ENCODE measurements around the gene EPHA6.
"Not testable (repeated sequence)": the region's sequence is repeated elsewhere in the genome, so short reads cannot be mapped to it uniquely, and the experiment has no call there.

Gene EPHA6

GRCh38 chr3:97297032-97297431 lies 482.6 kb downstream of the EPHA6 start:
- no peak for DNase-seq

GRCh38 chr3:97301114-97301513 lies 486.7 kb downstream of the EPHA6 start:
- no peak for DNase-seq

GRCh38 chr3:97306226-97306625 lies 491.8 kb downstream of the EPHA6 start:
- no peak for DNase-seq

- DNase-seq = no peak
Measured at GRCh38 chr3:97338375-97338774, 524.0 kb downstream of the EPHA6 start.

GRCh38 chr3:97340940-97341339 lies 526.5 kb downstream of the EPHA6 start:
- DNase-seq = no peak

- DNase-seq = no peak
Measured at GRCh38 chr3:97347780-97348179, 533.4 kb downstream of the EPHA6 start.

GRCh38 chr3:97350971-97351370 lies 536.6 kb downstream of the EPHA6 start:
- DNase-seq = no peak

- DNase-seq = no peak
Measured at GRCh38 chr3:97353176-97353575, 538.8 kb downstream of the EPHA6 start.

- no peak for DNase-seq
Measured at GRCh38 chr3:97359977-97360376, 545.6 kb downstream of the EPHA6 start.

GRCh38 chr3:97360804-97361203 lies 546.4 kb downstream of the EPHA6 start:
- DNase-seq = no peak

- no peak for DNase-seq
Measured at GRCh38 chr3:97384583-97384982, 570.2 kb downstream of the EPHA6 start.

GRCh38 chr3:97388774-97389173 lies 574.4 kb downstream of the EPHA6 start:
- DNase-seq = no peak

- DNase-seq = no peak
Measured at GRCh38 chr3:97389936-97390335, 575.5 kb downstream of the EPHA6 start.

GRCh38 chr3:97391167-97391566 lies 576.8 kb downstream of the EPHA6 start:
- no peak for DNase-seq

GRCh38 chr3:97409612-97410011 lies 595.2 kb downstream of the EPHA6 start:
- no peak for DNase-seq

- no peak for DNase-seq
Measured at GRCh38 chr3:97421565-97421964, 607.2 kb downstream of the EPHA6 start.

- no peak for DNase-seq
Measured at GRCh38 chr3:97425002-97425401, 610.6 kb downstream of the EPHA6 start.

GRCh38 chr3:97430601-97431000 lies 616.2 kb downstream of the EPHA6 start:
- DNase-seq = no peak

GRCh38 chr3:97432914-97433313 lies 618.5 kb downstream of the EPHA6 start:
- no peak for DNase-seq

GRCh38 chr3:97438131-97438530 lies 623.7 kb downstream of the EPHA6 start:
- no peak for DNase-seq

GRCh38 chr3:97439373-97439772 lies 625.0 kb downstream of the EPHA6 start:
- no peak for DNase-seq

- no peak for DNase-seq
Measured at GRCh38 chr3:97464035-97464434, 649.6 kb downstream of the EPHA6 start.

GRCh38 chr3:97470481-97470880 lies 656.1 kb downstream of the EPHA6 start:
- DNase-seq = no peak

GRCh38 chr3:97479740-97480139 lies 665.3 kb downstream of the EPHA6 start:
- DNase-seq = no peak

GRCh38 chr3:97480696-97481289 lies 666.4 kb downstream of the EPHA6 start:
- not testable (repeated sequence) for DNase-seq

- DNase-seq = no peak
Measured at GRCh38 chr3:97481416-97481815, 667.0 kb downstream of the EPHA6 start.

Measured in activated CD4-positive, alpha-beta T cell treated with anti-CD3 and anti-CD28 coated beads, Interleukin-2, amount 50 U/mL, for 16 hours (primary cell).